Caco-2 (cell line): Measurements from ENCODE around the gene MACROD1. TPM values are rescaled to one million over a fixed set of nuclear protein-coding genes. Genes with fewer than 3 reads are reported as not detected.

ENCODE experiments used
- BruUV-seq: library from RNA; stranded (reverse); fragments of 400-500 nt; replicated peaks from 2 replicates; lab custom pipeline; 2021; lab: Mats Ljungman, UMichigan
- CTCF ChIA-PET: fragments of 300-600 bp; sonication (Branson Sonifier 250); formaldehyde crosslinking; loops from one replicate; lab custom pipeline; 2022; ENCODE audit warnings: antibody characterized with exemption; lab: Charles Lee
- POLR2A ChIA-PET: fragments of 300-600 bp; sonication (Branson Sonifier 250); formaldehyde crosslinking; loops from one replicate; lab custom pipeline; 2022; ENCODE audit warnings: antibody characterized with exemption; lab: Charles Lee
- DNase-seq, 2 experiments: peaks; one replicate each; pipeline versions ENCODE4 v3.0.0 to v3.0.0-alpha.2; 2020 to 2022
- H3K27me3 ChIP-seq: replicated peaks from 2 replicates; pipeline ENCODE4 v1.6.0; 2011; ENCODE audit warnings: low read length; ENCODE audit not compliant: control insufficient read depth, insufficient read depth
- H3K36me3 ChIP-seq: 2 replicates; pipeline ENCODE4 v1.5.1; 2011; ENCODE audit warnings: low read length; ENCODE audit not compliant: control insufficient read depth, insufficient read depth
- H3K4me1 ChIP-seq: fragments of 250-450 bp; sonication (Bioruptor Pico); 2 replicates; pipeline ENCODE4 v1.5.1; 2020; ENCODE audit warnings: mild to moderate bottlenecking
- H3K4me3 ChIP-seq: 2 replicates; pipeline ENCODE4 v1.5.1; 2011; ENCODE audit warnings: low read depth, mild to moderate bottlenecking, control low read depth, low read length
- H3K9me3 ChIP-seq: fragments of 250-450 bp; sonication (Bioruptor Pico); 2 replicates; pipeline ENCODE4 v1.5.1; 2020; ENCODE audit warnings: mild to moderate bottlenecking, moderate library complexity
- H3K27ac Mint-ChIP-seq: one replicate; pipeline ENCODE4 v1.8.0; 2022; ENCODE audit warnings: mixed read lengths; ENCODE audit not compliant: unreplicated experiment
- H3K27me3 Mint-ChIP-seq: one replicate; pipeline ENCODE4 v1.8.0; 2022; ENCODE audit warnings: mixed read lengths; ENCODE audit not compliant: insufficient read depth, unreplicated experiment
- H3K36me3 Mint-ChIP-seq: one replicate; pipeline ENCODE4 v1.8.0; 2022; ENCODE audit warnings: mild to moderate bottlenecking, mixed read lengths; ENCODE audit not compliant: insufficient read depth, unreplicated experiment
- H3K4me1 Mint-ChIP-seq: one replicate; pipeline ENCODE4 v1.8.0; 2022; ENCODE audit warnings: low read depth, mixed read lengths; ENCODE audit not compliant: unreplicated experiment
- H3K4me3 Mint-ChIP-seq: one replicate; pipeline ENCODE4 v1.8.0; 2022; ENCODE audit warnings: mild to moderate bottlenecking, moderate library complexity, mixed read lengths; ENCODE audit not compliant: unreplicated experiment
- H3K9me3 Mint-ChIP-seq: one replicate; pipeline ENCODE4 v1.8.0; 2022; ENCODE audit warnings: mixed read lengths; ENCODE audit not compliant: unreplicated experiment
- intact Hi-C: fragments of 100-400 bp; cut with micrococcal nuclease; formaldehyde crosslinking; loops from one replicate; pipeline ENCODE4 v1.10.0; 2022; ENCODE audit not compliant: unreplicated experiment
- total RNA-seq: library from RNA; stranded (reverse); gene quantifications from 2 replicates; pipeline ENCODE4 v1.2.3, GENCODE V29; 2022
- TF ChIP-seq, protein P1 (sequence below), 2 experiments: fragments of 200-600 bp in 1 of 2; IDR thresholded peaks; 1 replicate in 1 of 2; 2 replicates in 1 of 2; pipeline versions ENCODE4 v1.5.1 to v1.8.0; 2011 to 2022; ENCODE audit warnings: antibody characterized with exemption in 1 of 2, control low read depth in 1 of 2, inconsistent platforms in 1 of 2, low read depth in 1 of 2, low read length in 1 of 2, mild to moderate bottlenecking in 1 of 2, moderate library complexity in 1 of 2; ENCODE audit not compliant: insufficient read depth in 1 of 2, severe bottlenecking in 1 of 2, unreplicated experiment in 1 of 2

The MACROD1 gene
- total RNA-seq, 1 experiment from 2014 or later: 29.6 TPM

DNA sequence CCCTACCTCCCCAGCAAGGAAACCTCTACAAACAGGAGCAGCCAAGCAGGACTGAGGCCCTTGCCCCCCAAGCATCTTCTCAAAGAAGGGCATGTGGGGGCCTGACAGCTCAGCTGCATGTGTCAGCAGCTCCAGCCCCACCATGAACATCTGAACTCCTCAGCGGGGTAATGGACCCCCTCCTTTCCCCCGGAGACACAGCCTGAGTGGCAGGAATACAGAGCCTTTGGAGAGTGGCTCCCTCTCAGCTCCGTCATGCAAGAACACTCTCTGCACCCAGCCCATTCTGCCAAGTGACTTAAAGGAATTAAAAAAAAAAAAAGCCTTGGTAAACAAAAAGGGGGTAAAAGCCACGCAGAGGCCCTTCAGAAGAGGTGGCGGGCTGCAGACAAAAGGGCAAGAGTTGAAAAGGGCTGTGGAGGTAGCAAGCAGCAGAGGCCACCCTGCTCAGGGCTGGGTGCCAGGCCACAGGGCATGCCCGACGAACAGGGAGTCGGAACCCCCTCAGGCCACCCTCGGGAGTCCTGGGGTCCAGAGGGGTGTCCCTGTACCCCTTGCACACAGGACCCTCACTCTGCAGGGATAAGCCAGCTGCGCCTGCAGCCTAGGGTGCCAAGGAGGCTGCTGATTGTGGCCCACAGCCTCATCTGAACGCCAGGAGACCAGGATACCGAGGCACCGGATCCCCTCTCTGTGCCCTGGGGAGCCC is 62.5 kb downstream of the MACROD1 start:
- H3K36me3 Mint-ChIP-seq: no peaks in the 10 kb centered on the region
- ChIA-PET CTCF (no interaction called here), POLR2A (no interaction called here)
- H3K36me3 ChIP-seq: no peaks in the 10 kb centered on the region
- no peak for DNase-seq
- H3K9me3 ChIP-seq: no peaks in the 10 kb centered on the region
- no peak overlapping the region for H3K4me3 Mint-ChIP-seq
- H3K4me3 ChIP-seq: no peak overlapping the region
- intact Hi-C loops: no loop called here
- H3K9me3 Mint-ChIP-seq: no peaks in the 10 kb centered on the region
- no peak overlapping the region for H3K27ac Mint-ChIP-seq
- TF ChIP-seq, protein P1, sequence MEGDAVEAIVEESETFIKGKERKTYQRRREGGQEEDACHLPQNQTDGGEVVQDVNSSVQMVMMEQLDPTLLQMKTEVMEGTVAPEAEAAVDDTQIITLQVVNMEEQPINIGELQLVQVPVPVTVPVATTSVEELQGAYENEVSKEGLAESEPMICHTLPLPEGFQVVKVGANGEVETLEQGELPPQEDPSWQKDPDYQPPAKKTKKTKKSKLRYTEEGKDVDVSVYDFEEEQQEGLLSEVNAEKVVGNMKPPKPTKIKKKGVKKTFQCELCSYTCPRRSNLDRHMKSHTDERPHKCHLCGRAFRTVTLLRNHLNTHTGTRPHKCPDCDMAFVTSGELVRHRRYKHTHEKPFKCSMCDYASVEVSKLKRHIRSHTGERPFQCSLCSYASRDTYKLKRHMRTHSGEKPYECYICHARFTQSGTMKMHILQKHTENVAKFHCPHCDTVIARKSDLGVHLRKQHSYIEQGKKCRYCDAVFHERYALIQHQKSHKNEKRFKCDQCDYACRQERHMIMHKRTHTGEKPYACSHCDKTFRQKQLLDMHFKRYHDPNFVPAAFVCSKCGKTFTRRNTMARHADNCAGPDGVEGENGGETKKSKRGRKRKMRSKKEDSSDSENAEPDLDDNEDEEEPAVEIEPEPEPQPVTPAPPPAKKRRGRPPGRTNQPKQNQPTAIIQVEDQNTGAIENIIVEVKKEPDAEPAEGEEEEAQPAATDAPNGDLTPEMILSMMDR (IDR thresholded peaks at IDR 0.05; ENCODE audit: insufficient read depth in 1 of 2, low read depth in 1 of 2, low read length in 1 of 2, severe bottlenecking in 1 of 2, unreplicated experiment in 1 of 2): no peak
- no peaks in the 10 kb centered on the region for H3K27me3 Mint-ChIP-seq
- H3K27me3 ChIP-seq: no peaks in the 10 kb centered on the region
- BruUV-seq: no TSS peak
- no peaks in the 10 kb centered on the region for H3K4me1 Mint-ChIP-seq
- no peaks in the 10 kb centered on the region for H3K4me1 ChIP-seq

DNA sequence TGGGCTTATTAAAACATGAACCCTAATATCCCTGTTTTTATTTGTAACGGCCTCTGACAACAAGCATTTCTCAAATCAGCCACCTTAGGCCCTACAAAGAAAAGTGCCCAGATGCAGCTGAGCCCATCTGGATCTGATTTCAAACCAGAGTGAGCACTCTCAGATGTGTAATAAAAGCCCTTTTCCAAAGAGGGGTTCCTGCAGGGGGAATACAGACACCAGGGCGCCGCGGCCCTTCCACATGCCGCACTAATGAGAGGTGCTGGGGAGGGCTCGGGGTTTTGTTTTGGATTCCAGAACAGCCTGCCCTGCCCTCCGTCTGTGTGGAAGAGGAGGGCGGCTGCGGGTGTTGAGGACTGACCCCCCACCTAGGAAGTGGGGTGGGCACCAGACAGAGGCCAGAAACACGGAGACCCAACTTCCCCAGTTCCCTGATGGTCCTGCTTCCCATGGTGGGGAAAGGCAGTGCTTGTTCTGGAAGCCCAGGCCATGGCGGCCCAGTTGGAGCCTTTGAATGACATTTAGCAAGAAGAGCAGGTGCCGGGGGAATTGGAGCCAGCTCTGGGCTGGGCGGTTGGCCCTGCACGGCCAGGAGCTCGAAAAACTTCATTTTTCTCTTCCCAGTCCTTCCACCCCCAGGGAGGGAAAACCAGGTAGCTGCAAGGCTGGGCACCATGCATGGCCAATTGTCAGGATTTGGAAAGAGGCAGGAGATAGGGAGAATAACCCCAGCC is 63.7 kb downstream of the MACROD1 start:
- H3K4me1 Mint-ChIP-seq: no peaks in the 10 kb centered on the region
- no peak overlapping the region for H3K27ac Mint-ChIP-seq
- Histone ChIP-seq H3K9me3 (no peaks in the 10 kb centered on the region), H3K36me3 (no peaks in the 10 kb centered on the region), H3K27me3 (no peaks in the 10 kb centered on the region), H3K4me1 (no peaks in the 10 kb centered on the region), H3K4me3 (no peak overlapping the region)
- no peaks in the 10 kb centered on the region for H3K9me3 Mint-ChIP-seq
- TF ChIP-seq, protein P1 (IDR thresholded peaks at IDR 0.05; ENCODE audit: insufficient read depth in 1 of 2, low read depth in 1 of 2, low read length in 1 of 2, severe bottlenecking in 1 of 2, unreplicated experiment in 1 of 2): no peak
- no peak for DNase-seq
- no peaks in the 10 kb centered on the region for H3K36me3 Mint-ChIP-seq
- POLR2A ChIA-PET: no interaction called here
- CTCF ChIA-PET: no interaction called here
- no peak overlapping the region for H3K4me3 Mint-ChIP-seq
- BruUV-seq: no TSS peak
- intact Hi-C loops: no loop called here
- H3K27me3 Mint-ChIP-seq: no peaks in the 10 kb centered on the region

DNA sequence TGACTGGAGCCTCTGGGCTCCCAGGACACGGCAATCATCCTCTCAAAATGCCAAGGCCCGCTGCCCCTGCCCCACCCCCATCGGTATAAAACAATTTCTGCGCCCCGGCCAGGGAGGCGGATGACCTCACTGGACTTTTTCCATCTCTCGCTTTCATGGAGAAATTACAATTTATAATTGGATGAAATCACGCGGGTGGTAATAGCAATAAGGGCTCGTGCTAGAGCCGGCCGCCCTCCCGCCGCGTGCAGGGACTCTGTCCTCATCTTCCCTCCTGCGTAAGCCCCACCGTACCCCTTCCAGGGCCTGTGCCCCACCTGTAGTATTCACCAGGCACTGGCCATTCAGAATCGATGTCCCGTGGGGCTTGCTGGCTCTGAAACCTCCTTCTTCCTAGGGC is 64.5 kb downstream of the MACROD1 start:
- Histone ChIP-seq H3K4me1 (no peaks in the 10 kb centered on the region), H3K27me3 (no peaks in the 10 kb centered on the region), H3K9me3 (no peaks in the 10 kb centered on the region), H3K4me3 (no peak overlapping the region), H3K36me3 (no peaks in the 10 kb centered on the region)
- no peaks in the 10 kb centered on the region for H3K4me1 Mint-ChIP-seq
- no peaks in the 10 kb centered on the region for H3K36me3 Mint-ChIP-seq
- no peaks in the 10 kb centered on the region for H3K9me3 Mint-ChIP-seq
- TF ChIP-seq, protein P1 (IDR thresholded peaks at IDR 0.05; ENCODE audit: insufficient read depth in 1 of 2, low read depth in 1 of 2, low read length in 1 of 2, severe bottlenecking in 1 of 2, unreplicated experiment in 1 of 2): no peak
- ChIA-PET CTCF (no interaction called here), POLR2A (no interaction called here)
- no peak for DNase-seq
- no peak overlapping the region for H3K27ac Mint-ChIP-seq
- intact Hi-C loops: no loop called here
- no peak overlapping the region for H3K4me3 Mint-ChIP-seq
- no TSS peak for BruUV-seq
- no peaks in the 10 kb centered on the region for H3K27me3 Mint-ChIP-seq
